HG03521 (cell line): Measurements from ENCODE around the gene HTRA2.

Source experiments
- ATAC-seq: cut with Tn5 transposase; IDR thresholded peaks from one replicate; pipeline ENCODE4 v1.9.1; 2021; ENCODE audit warnings: mild to moderate bottlenecking, moderate library complexity; ENCODE audit not compliant: unreplicated experiment

HTRA2 gene

DNA sequence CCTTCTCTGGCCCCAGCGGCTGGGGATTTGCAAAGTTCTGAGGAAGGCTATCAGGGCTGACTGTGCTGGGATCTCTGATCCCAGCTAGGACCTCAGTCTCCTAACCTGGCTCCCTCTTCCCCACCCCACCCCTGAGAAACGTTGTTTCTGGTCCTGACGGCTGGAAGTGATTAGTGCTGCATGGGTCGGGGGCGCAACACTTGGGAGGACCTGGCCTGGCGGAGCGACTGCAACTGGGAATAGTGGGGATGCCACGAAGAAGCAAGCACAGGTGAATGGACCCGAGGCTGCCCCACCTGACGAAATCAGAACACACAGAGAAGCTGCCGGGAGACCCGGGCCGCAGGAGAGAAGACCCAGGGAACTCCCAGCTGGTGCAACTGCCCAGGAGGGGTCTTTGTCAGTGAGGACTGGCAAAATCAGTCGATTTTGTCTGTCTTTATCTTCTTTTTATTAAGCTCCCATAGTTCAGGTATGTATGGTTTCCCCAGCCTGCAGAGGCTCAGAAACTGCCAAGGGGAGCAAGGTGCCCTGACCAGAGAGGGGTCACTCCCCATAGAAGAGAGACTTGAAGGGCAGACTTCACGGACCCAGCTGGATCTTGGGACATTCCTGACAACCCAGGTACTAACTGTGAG lies 29.7 kb upstream of the HTRA2 start:
- no peak for ATAC-seq

- ATAC-seq, result no peak
Measured at GRCh38 chr2:74500578-74500946, 29.2 kb upstream of the HTRA2 start.

DNA sequence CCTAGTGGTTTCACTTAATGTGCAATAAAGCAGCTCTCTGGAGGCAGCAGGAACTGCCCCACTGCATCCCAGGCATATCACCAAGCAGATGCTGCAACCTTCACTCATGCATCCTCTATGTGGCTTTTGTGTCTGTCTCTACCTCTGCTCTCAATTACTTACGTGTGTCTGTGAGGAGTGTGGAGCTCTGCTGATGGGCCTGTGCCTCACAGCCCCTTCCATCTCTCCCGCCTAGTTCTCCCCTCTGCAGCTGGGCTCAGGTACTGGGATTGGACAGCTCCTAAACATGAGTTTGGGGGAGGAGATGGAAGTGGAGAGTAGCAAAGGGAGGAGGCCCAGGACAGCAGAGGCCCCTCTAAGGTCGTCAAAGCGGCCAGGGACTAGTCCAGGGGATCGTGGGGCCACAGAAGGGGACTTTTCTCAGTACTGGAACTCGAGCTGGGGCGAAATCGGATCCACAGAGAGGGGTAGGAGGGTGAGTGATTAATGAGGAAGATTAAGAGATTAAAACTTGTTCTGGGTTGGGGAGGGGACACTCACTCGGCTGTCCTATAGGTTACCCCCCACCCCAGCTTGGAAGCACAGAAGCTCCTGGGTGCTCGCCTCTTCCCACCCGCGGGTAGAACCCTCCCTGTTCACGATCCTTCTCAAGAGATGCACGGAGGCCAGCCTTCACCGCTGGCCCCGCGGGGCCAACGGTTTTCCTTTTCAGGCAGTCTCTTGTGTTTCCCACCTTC lies 28.2 kb upstream of the HTRA2 start:
- ATAC-seq, result no peak

DNA sequence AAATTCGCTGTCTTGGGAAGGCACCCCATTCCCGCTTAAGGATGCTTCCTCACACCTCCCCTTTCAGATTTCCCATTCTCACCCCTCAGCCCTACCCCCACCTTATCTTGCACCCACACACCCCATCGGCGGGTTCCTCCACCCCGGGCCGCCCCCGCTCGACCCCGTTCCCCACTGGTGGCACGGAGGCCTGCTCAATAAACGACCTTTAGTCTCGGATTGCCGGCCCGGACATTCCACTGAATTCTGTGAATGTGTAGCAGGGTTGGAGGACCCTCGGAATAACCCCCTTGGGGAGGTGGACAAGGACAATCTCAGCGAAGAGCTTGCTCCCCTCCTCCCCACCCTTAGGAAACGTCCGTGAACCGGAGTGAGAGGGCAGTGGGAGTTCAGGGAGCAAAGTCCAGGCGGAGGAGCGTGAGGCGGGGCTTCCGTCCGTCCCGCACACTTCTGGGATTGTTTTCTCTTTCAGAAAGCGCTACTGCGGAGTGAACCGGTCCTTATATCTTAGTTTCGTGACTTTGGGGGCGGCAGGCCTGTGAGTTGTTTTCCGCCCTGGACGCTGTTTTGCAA lies 27.5 kb upstream of the HTRA2 start:
- ATAC-seq, result no peak

DNA sequence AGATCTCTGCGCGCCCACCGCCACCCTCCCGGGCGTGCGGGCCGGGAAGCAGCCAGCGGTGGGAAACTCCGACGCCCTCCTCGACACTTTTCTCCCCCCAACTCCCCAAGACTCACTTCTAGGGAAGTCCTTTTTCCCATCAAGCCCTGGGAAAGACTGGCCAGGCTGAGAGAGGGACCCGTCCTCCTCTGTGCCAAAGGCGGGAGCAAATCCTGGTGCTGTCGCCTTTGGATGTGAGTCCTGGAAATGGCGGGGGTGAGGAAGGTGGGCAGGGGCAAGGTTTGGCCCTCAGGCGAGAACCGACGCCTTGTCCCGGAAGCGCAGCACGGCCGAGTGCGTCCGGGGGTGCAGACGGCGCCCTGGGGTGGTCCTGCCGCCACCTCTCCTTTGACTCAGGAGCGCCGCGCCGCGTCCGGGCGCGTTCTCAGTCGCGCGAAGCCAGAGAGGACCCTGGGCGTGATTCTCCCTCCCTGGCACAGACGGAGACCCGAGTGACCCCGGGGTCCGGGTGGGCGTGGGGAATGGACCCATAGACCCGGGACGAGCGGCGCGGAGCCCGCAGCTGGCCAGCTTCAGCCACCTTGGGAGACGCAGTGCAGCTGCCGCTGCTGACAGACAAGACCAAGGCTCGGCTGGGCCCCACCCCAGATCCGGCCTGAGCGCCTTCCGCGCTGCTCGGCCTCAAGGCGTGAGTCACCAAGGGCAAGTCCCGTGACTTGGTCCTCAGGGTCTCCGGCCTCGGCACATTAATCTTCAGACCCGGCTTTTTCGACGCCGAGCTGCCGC lies 26.8 kb upstream of the HTRA2 start:
- ATAC-seq, result peak; percentile 21

GRCh38 chr2:74503506-74504475 lies 25.9 kb upstream of the HTRA2 start:
- ATAC-seq, result no peak

DNA sequence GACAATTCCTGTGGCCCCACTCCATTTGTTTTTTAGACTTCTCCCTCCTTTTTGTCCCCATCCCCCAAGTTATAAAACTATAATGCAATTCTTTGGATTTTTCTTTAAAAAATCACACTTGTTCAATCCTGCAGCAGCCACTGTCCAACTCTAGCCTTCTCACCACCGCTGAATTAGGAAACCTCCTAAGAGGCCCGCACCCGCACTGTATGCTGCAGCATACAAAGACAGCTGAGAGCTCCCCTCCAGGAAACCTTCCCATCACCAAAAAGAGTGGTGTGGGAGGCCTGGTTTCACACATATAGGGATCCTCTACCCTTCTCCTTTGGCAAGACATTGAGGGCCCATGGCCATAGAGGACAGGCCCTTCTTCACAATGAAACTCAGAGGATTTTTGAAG lies 25.1 kb upstream of the HTRA2 start:
- no peak for ATAC-seq

DNA sequence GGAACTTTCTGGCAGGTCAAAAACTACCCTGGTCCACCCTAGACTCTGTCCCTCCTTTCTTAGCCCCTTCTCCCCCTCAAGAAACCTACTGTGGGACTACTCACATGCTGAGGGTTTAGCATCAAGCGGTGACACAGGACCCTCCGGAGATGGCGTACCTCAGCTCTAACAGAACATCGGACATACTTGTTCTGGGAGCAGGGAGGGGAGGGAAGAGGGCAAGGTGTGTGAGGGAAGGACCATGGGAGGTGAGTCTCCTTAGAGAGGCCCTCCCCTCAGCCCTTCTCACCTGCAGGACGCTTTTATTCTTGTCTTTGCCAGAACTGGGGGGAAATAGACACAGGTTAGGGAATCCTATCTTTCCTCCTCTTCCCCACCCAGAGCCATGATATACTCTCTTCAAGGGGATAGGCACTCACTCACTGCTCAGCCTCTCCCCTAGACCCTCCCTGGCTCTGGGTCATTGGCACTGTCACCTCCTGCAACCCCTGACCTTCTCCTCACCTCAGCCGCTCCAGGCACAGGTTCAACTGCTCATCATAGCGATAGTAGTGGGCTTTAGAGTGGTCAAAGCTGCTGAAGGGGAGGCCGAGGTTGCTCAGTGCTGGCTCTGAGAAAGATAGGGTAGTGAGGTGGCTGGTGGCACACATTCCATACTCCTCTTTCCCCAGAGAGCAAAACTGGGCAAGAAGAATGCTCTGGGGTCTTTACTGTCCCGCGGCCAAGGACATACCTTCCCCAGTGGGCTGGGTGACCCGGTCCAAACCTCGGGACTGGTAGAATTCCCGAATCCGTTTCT lies 24.1 kb upstream of the HTRA2 start:
- ATAC-seq, result no peak

DNA sequence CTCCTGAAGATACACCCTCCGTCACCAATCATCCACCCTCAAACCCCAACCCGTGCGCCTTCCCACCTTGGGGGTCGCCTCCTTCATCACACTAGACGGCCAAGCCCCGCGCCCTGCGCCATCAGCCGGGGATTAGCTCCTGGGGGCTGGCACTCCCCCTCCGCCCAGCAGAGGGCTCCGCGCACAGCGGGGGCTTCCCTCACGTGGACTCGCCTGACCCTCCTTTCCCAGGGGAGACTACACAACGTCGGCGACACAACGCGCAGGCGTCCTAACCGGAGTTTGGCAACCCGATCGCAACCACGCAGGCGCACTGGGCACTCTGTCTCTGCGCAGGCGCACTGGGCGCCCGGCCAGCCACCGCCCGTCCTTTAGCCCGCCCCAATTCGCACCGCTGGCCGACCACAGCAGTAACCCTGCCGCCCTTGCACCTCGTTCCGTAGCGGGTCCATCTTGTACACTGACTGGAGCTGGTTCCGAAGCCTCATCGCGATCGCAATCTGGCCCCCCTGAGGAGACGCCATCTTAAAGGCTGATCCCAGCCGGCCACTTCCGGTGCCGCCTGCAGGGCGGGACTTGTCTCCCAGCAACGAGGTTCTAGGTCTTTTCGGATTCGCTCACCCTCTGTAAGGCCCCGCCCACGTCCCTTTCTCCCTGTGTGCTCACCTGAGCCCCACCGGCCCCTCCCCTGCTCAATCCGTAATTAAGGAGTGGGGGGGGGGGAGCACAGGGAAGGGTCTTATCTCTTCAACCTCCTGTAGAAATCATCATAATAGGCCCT lies 22.4 kb upstream of the HTRA2 start, which contains the start of gene PCGF1:
Gene PCGF1, minus strand, starts transcription at position 551 of the 781 bp plus-strand sequence. Its CDS starts 27 bp downstream, at position 524.
- peak; percentile 91 for ATAC-seq

- peak; percentile 5 for ATAC-seq
Measured at GRCh38 chr2:74507926-74508520, 21.7 kb upstream of the HTRA2 start.

DNA sequence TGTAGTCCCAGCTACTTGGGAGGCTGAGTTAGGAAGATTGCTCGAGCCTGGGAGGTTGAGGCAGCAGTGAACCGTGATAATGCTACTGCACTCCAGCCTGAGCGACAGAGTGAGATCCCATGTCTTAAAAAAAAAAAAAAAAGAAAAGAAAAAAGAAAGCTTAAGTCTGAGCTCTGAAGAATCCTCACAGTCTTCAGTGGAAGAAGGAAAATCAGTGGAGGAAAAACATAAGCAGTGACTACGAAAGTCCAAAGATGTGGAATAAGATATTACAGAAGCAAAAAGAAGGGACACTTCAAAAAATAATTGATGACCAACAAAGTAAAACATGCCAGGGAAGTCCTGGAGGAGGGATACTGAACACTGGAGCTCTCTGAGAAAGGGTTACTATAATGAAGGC lies 19.5 kb upstream of the HTRA2 start:
- ATAC-seq, result no peak

DNA sequence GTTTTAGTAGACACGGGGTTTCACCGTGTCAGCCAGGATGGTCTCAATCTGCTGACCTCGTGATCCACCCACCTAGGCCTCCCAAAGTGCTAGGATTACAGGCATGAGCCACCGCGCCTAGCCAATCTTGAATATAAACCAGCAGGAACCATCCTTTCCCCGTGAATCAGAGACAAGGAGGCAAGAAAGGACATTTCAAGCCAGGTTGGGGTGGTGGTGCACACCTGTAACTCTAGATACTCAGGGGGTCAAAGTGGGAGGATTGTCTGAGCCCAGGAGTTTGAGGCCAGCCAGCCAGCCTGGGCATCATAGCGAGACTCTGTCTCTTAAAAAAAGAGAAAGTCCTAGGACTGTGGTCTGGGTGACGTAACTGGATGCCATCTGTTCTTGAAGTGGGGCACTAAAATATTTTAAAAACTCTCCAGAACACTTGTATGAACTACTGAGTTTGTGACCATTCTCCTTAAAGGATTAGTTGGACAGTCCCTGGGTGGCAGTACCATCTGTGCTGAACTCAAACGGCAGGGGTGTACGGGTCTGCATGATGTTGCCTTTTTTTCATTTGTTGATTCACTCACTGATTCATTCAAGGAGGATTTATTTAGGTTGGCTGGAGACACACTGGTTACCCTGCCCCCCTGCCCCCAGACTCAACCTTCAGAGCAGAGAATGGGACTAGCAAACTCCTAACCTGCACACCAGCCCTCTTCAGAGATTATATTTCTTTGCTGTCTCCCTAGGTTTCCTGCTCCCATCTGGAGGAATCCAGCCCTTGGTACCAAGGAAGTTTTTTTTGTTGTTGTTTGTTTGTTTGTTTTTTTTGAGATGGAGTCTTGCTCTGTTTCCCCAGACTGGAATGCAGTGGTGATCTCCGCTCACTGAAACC lies 18.4 kb upstream of the HTRA2 start:
- no peak for ATAC-seq

DNA sequence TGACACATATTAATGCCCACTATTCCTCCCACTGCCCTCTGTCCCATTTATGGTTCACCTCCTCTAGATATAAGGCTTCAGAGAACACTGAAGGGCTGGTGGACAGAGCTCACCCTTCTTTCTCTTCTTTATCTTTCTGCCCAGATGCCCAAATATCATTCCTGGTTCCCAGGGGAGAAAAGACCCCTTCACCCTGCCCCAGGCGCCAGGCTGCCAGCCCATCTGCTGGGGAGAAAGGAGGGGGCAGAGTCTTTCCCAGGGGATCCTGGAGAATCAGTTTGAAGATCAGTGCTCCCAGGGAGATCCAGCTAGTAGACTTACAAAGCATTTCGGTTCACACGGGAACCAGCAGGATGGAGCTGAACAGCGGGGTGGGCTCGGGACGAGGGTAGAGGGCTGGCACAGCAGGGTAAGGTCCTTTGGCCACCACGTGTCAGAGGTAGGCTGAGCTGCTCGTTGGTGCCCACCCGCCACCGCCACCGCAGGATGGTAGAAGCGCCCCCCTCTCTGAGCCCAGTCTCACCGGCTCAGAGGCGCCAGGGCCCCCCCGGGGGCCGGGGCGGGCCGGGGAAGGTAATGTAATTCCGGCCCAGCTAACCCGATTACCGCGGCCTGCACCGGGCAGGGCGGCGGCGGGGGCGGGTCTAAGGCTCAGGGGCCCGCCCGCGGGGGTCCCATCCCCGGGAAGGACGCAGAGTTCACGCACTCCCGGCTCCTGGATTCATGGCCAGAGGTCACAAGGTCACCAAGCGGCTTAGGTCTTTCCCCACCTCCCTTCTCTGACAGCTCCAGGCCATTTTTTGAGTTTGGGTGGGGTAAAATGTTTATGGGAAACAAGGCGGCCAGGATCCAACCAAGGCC lies 16.8 kb upstream of the HTRA2 start:
- ATAC-seq, result no peak

DNA sequence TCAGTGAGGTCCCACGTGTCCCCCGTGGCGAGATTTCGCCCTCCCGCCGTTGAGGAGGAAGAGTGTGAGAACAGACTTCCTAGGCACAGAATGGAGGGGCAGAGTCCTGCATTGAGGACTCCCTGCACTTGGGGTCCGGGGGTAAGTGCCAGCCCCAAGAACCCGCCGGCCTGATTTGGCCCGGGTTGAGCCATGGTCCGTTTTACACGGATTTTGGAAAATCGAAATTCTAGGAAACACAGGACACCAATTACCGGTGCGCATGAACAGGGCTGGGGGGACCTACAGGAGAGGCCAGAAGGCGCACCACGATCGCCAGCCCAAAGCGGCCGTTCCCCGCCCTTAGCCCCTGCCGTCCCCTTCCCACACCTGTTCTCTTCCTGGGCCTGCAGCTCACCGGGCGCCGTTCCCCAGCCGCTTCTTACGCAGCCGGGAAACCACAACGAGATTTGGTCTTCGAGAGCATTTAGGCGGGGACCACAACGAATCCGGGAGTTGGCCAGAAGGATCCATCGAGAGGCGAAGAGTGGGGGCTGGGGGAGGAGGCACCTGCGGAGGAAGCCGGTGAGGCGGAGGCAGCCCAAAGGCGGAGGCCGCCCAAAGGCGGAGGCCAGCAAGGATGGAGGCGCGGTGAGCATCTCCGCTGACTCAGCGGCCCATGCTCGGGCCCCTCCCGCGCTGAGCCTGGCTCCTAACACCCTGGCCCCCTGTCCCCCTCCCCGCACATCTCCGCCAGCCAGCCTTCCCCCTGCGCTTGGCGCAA lies 15.9 kb upstream of the HTRA2 start:
- no peak for ATAC-seq

- no peak for ATAC-seq
Measured at GRCh38 chr2:74514368-74515270, 15.1 kb upstream of the HTRA2 start, which contains the start of gene TLX2. Gene TLX2 (plus strand): TSS chr2:74514450. CDS start chr2:74514807, 357 bp downstream.
